Measurements from ENCODE around the gene AP2A1.

AP2A1 gene

GRCh38 chr19:49839713-49840112 is 72.9 kb downstream of the AP2A1 start:
- no peak for DNase-seq (ENCODE audit: low read depth)

- DNase-seq (ENCODE audit: low read depth), result no peak
These were observed 73.5 kb downstream of the AP2A1 start for GRCh38 chr19:49840321-49840720.

- DNase-seq (ENCODE audit: low read depth), result no peak
These were observed 74.0 kb downstream of the AP2A1 start for GRCh38 chr19:49840736-49841249.

- no peak for DNase-seq (ENCODE audit: low read depth)
These were observed 76.5 kb downstream of the AP2A1 start for GRCh38 chr19:49843265-49843664.

- no peak for DNase-seq (ENCODE audit: low read depth)
These were observed 77.6 kb downstream of the AP2A1 start for GRCh38 chr19:49844138-49845095.

- DNase-seq (ENCODE audit: low read depth), result no peak
These were observed 78.6 kb downstream of the AP2A1 start for GRCh38 chr19:49845414-49845813.

- no peak for DNase-seq (ENCODE audit: low read depth)
These were observed 79.6 kb downstream of the AP2A1 start for GRCh38 chr19:49846408-49846807.

- DNase-seq (ENCODE audit: low read depth), result no peak
These were observed 81.2 kb downstream of the AP2A1 start for GRCh38 chr19:49847731-49848696.

- no peak for DNase-seq (ENCODE audit: low read depth)
These were observed 82.1 kb downstream of the AP2A1 start for GRCh38 chr19:49848938-49849337.

GRCh38 chr19:49849433-49850220 is 82.8 kb downstream of the AP2A1 start:
- no peak for DNase-seq (ENCODE audit: low read depth)

- no peak for DNase-seq (ENCODE audit: low read depth)
These were observed 83.4 kb downstream of the AP2A1 start for GRCh38 chr19:49850221-49850486.

- DNase-seq (ENCODE audit: low read depth), result peak; percentile 83
These were observed 83.9 kb downstream of the AP2A1 start, which contains the start of gene PTOV1 for GRCh38 chr19:49850487-49851342. Gene PTOV1, plus strand, starts transcription at chr19:49851159.

GRCh38 chr19:49851456-49852259 is 84.9 kb downstream of the AP2A1 start:
- DNase-seq (ENCODE audit: low read depth), result peak; percentile 24

GRCh38 chr19:49852631-49853126 is 85.9 kb downstream of the AP2A1 start:
- no peak for DNase-seq (ENCODE audit: low read depth)

GRCh38 chr19:49853852-49854377 is 87.1 kb downstream of the AP2A1 start:
- no peak for DNase-seq (ENCODE audit: low read depth)

- no peak for DNase-seq (ENCODE audit: low read depth)
These were observed 87.8 kb downstream of the AP2A1 start for GRCh38 chr19:49854378-49855263.

GRCh38 chr19:49855277-49855675 is 88.5 kb downstream of the AP2A1 start:
- no peak for DNase-seq (ENCODE audit: low read depth)

Measured in activated T-cell treated with anti-CD3 and anti-CD28 coated beads for 1 hour (primary cell).